Spleen (tissue), 7 donors: ENCODE results near the gene PLD2.

Source experiments
- CTCF ChIP-seq, 11 experiments: fragments of 200-600 bp in 7 of 11; fragments of 450-650 bp in 4 of 11; sonication (generic) in 4 of 11; IDR thresholded peaks in 8 of 11; conservative IDR thresholded peaks in 3 of 11; 1 replicate in 7 of 11; 2 replicates in 4 of 11; pipeline versions ENCODE4 v1.4.0 to v1.8.0; 2016 to 2021; ENCODE audit warnings: antibody characterized with exemption in 11 of 11, inconsistent platforms in 4 of 11, mild to moderate bottlenecking in 1 of 11
- POLR2A ChIP-seq, 3 donors: fragments of 450-650 bp; IDR thresholded peaks; one replicate each; pipeline ENCODE4 v1.5.1; 2017; ENCODE audit warnings: antibody characterized with exemption in 3 of 3, mild to moderate bottlenecking in 1 of 3
- donor health status: DM: no; HTN: no; CAD: no; lungs with moderate emphysema.
- donor health status: DM: no; HTN: no; CAD: no.
- donor health status: DM: no; HTN: no; CAD: no.

GRCh38 chr17:4859816-4860625 is 53.1 kb downstream of the PLD2 start:
- TF ChIP-seq CTCF (IDR thresholded peaks at IDR 0.05 in 8 of 11, conservative IDR thresholded peaks at IDR 0.05 in 3 of 11) (no peak), POLR2A (IDR thresholded peaks at IDR 0.05) (no peak)
